Inferior parietal cortex (tissue), 1 donor: ENCODE measurements around the gene CACNA2D2.

Experiments used
- DNase-seq: peaks from one replicate; pipeline ENCODE4 v3.0.0-alpha.2; 2016; ENCODE audit errors: extremely low spot score

The CACNA2D2 gene

GRCh38 chr3:50464569-50464968 lies 38.9 kb downstream of the CACNA2D2 start:
- DNase-seq: no peak

- no peak for DNase-seq
Measured at GRCh38 chr3:50459785-50460184, 43.6 kb downstream of the CACNA2D2 start.

GRCh38 chr3:50457988-50458387 lies 45.4 kb downstream of the CACNA2D2 start:
- no peak for DNase-seq

- DNase-seq: no peak
Measured at GRCh38 chr3:50455161-50456018, 48.0 kb downstream of the CACNA2D2 start.

- no peak for DNase-seq
Measured at GRCh38 chr3:50454481-50455070, 48.9 kb downstream of the CACNA2D2 start.

- DNase-seq: no peak
Measured at GRCh38 chr3:50453907-50454306, 49.5 kb downstream of the CACNA2D2 start.

- no peak for DNase-seq
Measured at GRCh38 chr3:50450209-50450921, 53.1 kb downstream of the CACNA2D2 start.

- DNase-seq: no peak
Measured at GRCh38 chr3:50448752-50449539, 54.5 kb downstream of the CACNA2D2 start.

- no peak for DNase-seq
Measured at GRCh38 chr3:50447290-50447840, 56.1 kb downstream of the CACNA2D2 start.

GRCh38 chr3:50445919-50446318 lies 57.5 kb downstream of the CACNA2D2 start:
- DNase-seq: no peak

- no peak for DNase-seq
Measured at GRCh38 chr3:50444782-50445181, 58.7 kb downstream of the CACNA2D2 start.

GRCh38 chr3:50444213-50444612 lies 59.2 kb downstream of the CACNA2D2 start:
- DNase-seq: no peak

GRCh38 chr3:50442945-50443579 lies 60.4 kb downstream of the CACNA2D2 start:
- peak; percentile 39 for DNase-seq

- DNase-seq: no peak
Measured at GRCh38 chr3:50441424-50442217, 61.8 kb downstream of the CACNA2D2 start.

- DNase-seq: peak; percentile 55
Measured at GRCh38 chr3:50436114-50436674, 67.2 kb downstream of the CACNA2D2 start.

GRCh38 chr3:50435371-50436113 lies 67.9 kb downstream of the CACNA2D2 start:
- DNase-seq: no peak

- DNase-seq: no peak
Measured at GRCh38 chr3:50433954-50434353, 69.5 kb downstream of the CACNA2D2 start.

GRCh38 chr3:50430950-50431435 lies 72.4 kb downstream of the CACNA2D2 start:
- no peak for DNase-seq

- DNase-seq: no peak
Measured at GRCh38 chr3:50430191-50430590, 73.2 kb downstream of the CACNA2D2 start.
